PFSK-1 (cell line): Measurements from ENCODE around the gene PPP1R8.

Experiments used
- POLR2AphosphoS5 ChIP-seq: IDR thresholded peaks from 2 replicates; pipeline ENCODE4 v1.6.1; 2012; ENCODE audit warnings: low read depth, mild to moderate bottlenecking, control low read depth, low read length, moderate library complexity
- TAF1 ChIP-seq: IDR thresholded peaks from 2 replicates; pipeline ENCODE4 v1.6.1; 2012; ENCODE audit warnings: low read length, control low read depth, borderline replicate concordance; ENCODE audit not compliant: insufficient read depth

GRCh38 chr1:27878039-27878438 is 47.5 kb downstream of the PPP1R8 start:
- TF ChIP-seq POLR2AphosphoS5: no peak
- no peak for TF ChIP-seq TAF1
